Left ventricle myocardium inferior (tissue), 1 donor: Measurements from ENCODE around the gene LEFTY2. TPM values are rescaled to one million over a fixed set of nuclear protein-coding genes. Genes with fewer than 3 reads are reported as not detected.
"Not testable (repeated sequence)": the region's sequence is repeated elsewhere in the genome, so short reads cannot be mapped to it uniquely, and the experiment has no call there.

Source experiments
- DNase-seq: peaks from one replicate; pipeline ENCODE4 v3.0.0-alpha.2; 2020
- H3K27ac ChIP-seq: fragments of 200-600 bp; replicated peaks from 2 replicates; pipeline ENCODE4 v1.8.0; 2021
- H3K27me3 ChIP-seq: fragments of 200-600 bp; 2 replicates; pipeline ENCODE4 v1.8.0; 2021; ENCODE audit warnings: low read depth
- H3K36me3 ChIP-seq: fragments of 200-600 bp; 2 replicates; pipeline ENCODE4 v1.8.0; 2021
- H3K4me1 ChIP-seq: fragments of 200-600 bp; 2 replicates; pipeline ENCODE4 v1.8.0; 2021
- H3K4me3 ChIP-seq: fragments of 200-600 bp; 2 replicates; pipeline ENCODE4 v1.8.0; 2021; ENCODE audit warnings: mild to moderate bottlenecking, moderate library complexity
- H3K9me3 ChIP-seq: fragments of 200-600 bp; replicated peaks from 2 replicates; pipeline ENCODE4 v1.8.0; 2021
- CTCF ChIP-seq: fragments of 200-600 bp; IDR thresholded peaks from 2 replicates; pipeline ENCODE4 v1.8.0; 2021; ENCODE audit warnings: antibody characterized with exemption, mild to moderate bottlenecking, borderline replicate concordance
- intact Hi-C: fragments of 100-400 bp; cut with micrococcal nuclease; formaldehyde crosslinking; loops from one replicate; pipeline ENCODE4 v1.11.0; 2022
- microRNA-seq: library from miRNA; unstranded; fragments of <30 nt; microRNA quantifications from one replicate; pipeline ENCODE4 v1.2.0, GENCODE V29; 2020
- total RNA-seq: library from RNA; stranded (reverse); fragmentation: NEBNext Ultra II Directional; extraction: Animal tissue kit (Norgen Biotek cat#: 25700); gene quantifications from one replicate; pipeline ENCODE4 v1.2.1, GENCODE V29; 2021
- donor health status: DM: no; HTN: yes; CAD: no; lungs with severe emphysema.

The LEFTY2 gene
- total RNA-seq, 1 donor from 2014 or later: 0.69 TPM

DNA sequence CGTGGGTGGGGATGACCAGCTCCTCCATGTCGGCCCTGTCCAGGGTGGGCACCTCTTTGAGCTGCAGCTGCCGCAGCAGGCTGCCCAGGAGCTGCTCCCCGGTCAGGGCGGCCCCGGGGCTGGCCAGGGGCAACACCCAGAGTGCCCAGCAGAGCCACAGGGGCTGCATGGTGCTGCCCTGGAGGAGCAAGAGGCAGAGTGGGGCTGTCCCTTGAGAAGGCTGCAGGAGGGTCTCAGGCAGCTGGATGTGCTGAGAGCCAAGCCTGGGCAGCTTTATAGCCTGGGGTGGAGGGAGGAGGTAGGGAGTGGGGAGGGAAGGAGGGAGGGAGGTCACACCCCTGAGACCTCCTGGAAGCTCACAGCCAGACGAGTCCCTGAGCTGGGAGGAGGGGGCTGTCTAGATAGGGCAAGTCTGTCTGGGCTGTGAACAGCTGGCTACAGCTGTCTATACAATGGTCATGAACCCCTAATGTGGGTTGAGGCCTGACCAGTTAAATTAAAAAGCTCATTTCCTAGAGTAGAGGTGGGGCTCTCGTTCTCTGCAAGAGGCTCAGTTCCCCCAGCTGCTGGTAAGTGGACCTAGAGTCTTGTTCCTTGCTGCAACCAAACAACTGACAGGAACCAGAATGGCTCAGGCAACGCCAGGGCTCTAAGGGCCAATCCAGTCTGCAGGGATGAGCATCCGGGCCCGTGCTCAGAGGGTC lies 52.0 kb downstream of the LEFTY2 start, which contains the start of gene LEFTY1:
Gene LEFTY1, minus strand, starts transcription at position 249 of the 704 bp plus-strand sequence. Its CDS starts 80 bp downstream, at position 169.
- Histone ChIP-seq H3K27me3 (peaks cover 15% of the 10 kb centered on the region), H3K4me3 (no peak within 1 kb of the TSS), H3K9me3 (no peaks in the 10 kb centered on the region), H3K27ac (no peak within 1 kb of the TSS), H3K36me3 (no peaks in the 10 kb centered on the region), H3K4me1 (no peaks in the 10 kb centered on the region)
- intact Hi-C loops: no loop called here
- TF ChIP-seq CTCF: no peak
- no peak for DNase-seq

- no peaks in the 10 kb centered on the region for H3K36me3 ChIP-seq
- peaks cover 15% of the 10 kb centered on the region for H3K27me3 ChIP-seq
- DNase-seq: no peak
- no peak for TF ChIP-seq CTCF
- no peaks in the 10 kb centered on the region for H3K9me3 ChIP-seq
- H3K4me3 ChIP-seq: no peak overlapping the region
- intact Hi-C loops: no loop called here
- peaks cover 5% of the 10 kb centered on the region for H3K4me1 ChIP-seq
- H3K27ac ChIP-seq: no peak overlapping the region
Observed at GRCh38 chr1:225888289-225888897, 52.6 kb downstream of the LEFTY2 start.

- H3K27ac ChIP-seq, DNase-seq, H3K36me3 ChIP-seq, H3K4me3 ChIP-seq, H3K9me3 ChIP-seq, intact Hi-C loops: not testable (repeated sequence)
- Histone ChIP-seq H3K27me3 (peaks cover 15% of the 10 kb centered on the region), H3K4me1 (peaks cover 12% of the 10 kb centered on the region)
Observed at GRCh38 chr1:225887554-225888288, 53.3 kb downstream of the LEFTY2 start.

DNA sequence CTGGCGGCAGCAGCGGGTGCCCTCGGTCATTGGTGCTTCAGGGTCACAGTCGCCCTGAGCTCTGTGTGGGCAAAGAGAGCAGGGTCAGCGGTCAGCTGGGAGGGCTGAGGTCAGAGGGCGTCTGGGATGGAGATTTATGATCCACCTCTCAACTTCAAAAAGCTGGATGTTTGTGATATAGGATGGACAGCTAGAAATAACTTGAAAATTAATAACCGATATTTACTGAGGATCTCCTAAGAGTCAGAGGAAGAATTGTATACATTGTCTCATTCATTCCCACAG lies 54.0 kb downstream of the LEFTY2 start:
- H3K27ac ChIP-seq: no peak overlapping the region
- DNase-seq: no peak
- H3K9me3 ChIP-seq: no peaks in the 10 kb centered on the region
- no peak for TF ChIP-seq CTCF
- intact Hi-C loops: no loop called here
- peaks cover 15% of the 10 kb centered on the region for H3K27me3 ChIP-seq
- no peaks in the 10 kb centered on the region for H3K36me3 ChIP-seq
- peaks cover 18% of the 10 kb centered on the region for H3K4me1 ChIP-seq
- no peak overlapping the region for H3K4me3 ChIP-seq

Small RNA genes lying within 50 kb of the gene (microRNA-seq; reads per million reads assigned to microRNA genes)
- gene MIR6741: not detected

Other genes with a start within 250 kb of the LEFTY2 start
- gene SRP9, start 163.4 kb downstream of the LEFTY2 start, total RNA-seq: 205 TPM
- 49.7 TPM for gene EPHX1, start 131.1 kb downstream of the LEFTY2 start, total RNA-seq
- 30.4 TPM for gene TMEM63A, start 58.8 kb downstream of the LEFTY2 start, total RNA-seq
- 0.55 TPM for gene LEFTY1, start 52.1 kb downstream of the LEFTY2 start, total RNA-seq
- gene PYCR2, start 17.0 kb downstream of the LEFTY2 start, total RNA-seq: 64.0 TPM
- 11.3 TPM for gene SDE2, start 58.1 kb upstream of the LEFTY2 start, total RNA-seq
- gene H3-3A, start 121.5 kb upstream of the LEFTY2 start, total RNA-seq: 324 TPM
- 29.6 TPM for gene ACBD3, start 245.5 kb upstream of the LEFTY2 start, total RNA-seq